ENCODE results near the gene SP8. TPM values are rescaled to one million over a fixed set of nuclear protein-coding genes. Genes with fewer than 3 reads are reported as not detected.

Gene SP8
- total RNA-seq, 1 experiment from 2014 or later, result not detected

DNA sequence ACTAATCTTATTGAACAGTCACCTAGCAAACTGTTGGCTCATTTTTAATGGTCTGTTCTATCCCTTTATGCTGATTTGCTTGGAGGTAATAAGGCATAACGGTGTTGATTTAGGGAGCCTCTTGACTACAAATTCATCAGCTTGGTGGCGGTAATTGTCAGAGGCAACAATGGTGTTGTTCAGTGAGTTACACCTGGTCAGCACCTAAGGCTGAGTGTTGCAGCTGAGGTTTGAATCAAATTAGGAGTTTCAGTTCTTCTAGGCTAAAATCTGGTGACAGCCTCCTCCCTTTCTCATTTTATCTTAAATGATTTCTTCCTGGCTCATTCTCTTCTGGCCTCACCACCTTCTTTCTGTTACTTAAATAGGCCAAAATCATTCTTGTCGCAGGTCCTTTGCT, 42.3 kb upstream of the SP8 start:
- TF ChIP-seq POLR2AphosphoS5 (IDR thresholded peaks at IDR 0.05; ENCODE audit: low read depth, low read length), result no peak
- TF ChIP-seq, protein P1, sequence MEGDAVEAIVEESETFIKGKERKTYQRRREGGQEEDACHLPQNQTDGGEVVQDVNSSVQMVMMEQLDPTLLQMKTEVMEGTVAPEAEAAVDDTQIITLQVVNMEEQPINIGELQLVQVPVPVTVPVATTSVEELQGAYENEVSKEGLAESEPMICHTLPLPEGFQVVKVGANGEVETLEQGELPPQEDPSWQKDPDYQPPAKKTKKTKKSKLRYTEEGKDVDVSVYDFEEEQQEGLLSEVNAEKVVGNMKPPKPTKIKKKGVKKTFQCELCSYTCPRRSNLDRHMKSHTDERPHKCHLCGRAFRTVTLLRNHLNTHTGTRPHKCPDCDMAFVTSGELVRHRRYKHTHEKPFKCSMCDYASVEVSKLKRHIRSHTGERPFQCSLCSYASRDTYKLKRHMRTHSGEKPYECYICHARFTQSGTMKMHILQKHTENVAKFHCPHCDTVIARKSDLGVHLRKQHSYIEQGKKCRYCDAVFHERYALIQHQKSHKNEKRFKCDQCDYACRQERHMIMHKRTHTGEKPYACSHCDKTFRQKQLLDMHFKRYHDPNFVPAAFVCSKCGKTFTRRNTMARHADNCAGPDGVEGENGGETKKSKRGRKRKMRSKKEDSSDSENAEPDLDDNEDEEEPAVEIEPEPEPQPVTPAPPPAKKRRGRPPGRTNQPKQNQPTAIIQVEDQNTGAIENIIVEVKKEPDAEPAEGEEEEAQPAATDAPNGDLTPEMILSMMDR (IDR thresholded peaks at IDR 0.05), result no peak
- no peak for TF ChIP-seq TCF7L2 (IDR thresholded peaks at IDR 0.05; ENCODE audit: low read depth, low read length)
- TF ChIP-seq, protein P2, sequence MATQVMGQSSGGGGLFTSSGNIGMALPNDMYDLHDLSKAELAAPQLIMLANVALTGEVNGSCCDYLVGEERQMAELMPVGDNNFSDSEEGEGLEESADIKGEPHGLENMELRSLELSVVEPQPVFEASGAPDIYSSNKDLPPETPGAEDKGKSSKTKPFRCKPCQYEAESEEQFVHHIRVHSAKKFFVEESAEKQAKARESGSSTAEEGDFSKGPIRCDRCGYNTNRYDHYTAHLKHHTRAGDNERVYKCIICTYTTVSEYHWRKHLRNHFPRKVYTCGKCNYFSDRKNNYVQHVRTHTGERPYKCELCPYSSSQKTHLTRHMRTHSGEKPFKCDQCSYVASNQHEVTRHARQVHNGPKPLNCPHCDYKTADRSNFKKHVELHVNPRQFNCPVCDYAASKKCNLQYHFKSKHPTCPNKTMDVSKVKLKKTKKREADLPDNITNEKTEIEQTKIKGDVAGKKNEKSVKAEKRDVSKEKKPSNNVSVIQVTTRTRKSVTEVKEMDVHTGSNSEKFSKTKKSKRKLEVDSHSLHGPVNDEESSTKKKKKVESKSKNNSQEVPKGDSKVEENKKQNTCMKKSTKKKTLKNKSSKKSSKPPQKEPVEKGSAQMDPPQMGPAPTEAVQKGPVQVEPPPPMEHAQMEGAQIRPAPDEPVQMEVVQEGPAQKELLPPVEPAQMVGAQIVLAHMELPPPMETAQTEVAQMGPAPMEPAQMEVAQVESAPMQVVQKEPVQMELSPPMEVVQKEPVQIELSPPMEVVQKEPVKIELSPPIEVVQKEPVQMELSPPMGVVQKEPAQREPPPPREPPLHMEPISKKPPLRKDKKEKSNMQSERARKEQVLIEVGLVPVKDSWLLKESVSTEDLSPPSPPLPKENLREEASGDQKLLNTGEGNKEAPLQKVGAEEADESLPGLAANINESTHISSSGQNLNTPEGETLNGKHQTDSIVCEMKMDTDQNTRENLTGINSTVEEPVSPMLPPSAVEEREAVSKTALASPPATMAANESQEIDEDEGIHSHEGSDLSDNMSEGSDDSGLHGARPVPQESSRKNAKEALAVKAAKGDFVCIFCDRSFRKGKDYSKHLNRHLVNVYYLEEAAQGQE (IDR thresholded peaks at IDR 0.05; ENCODE audit: insufficient read depth in 1 of 2, low read depth in 2 of 2, low read length in 1 of 2), result no peak
- no peaks in the 10 kb centered on the region for H3K4me1 ChIP-seq (ENCODE audit: control insufficient read depth, insufficient read depth, low read length)
- no peak overlapping the region for H3K27ac ChIP-seq (ENCODE audit: low read length)
- in situ Hi-C loops (cut with HindIII; ENCODE audit: low pct_unique_long_range_greater_than_20kb, low sequenced_read_pairs) (no loop called here), intact Hi-C loops (cut with micrococcal nuclease; ENCODE audit: unreplicated experiment) (no loop called here)
- H3K4me3 ChIP-seq (ENCODE audit: low read depth in 2 of 2, low read length in 2 of 2), result no peak overlapping the region
- CTCF ChIA-PET, result no interaction called here
- DNase-seq (ENCODE audit: low read depth, low spot score) (no peak), ATAC-seq (no peak)
- H3K9me3 ChIP-seq (ENCODE audit: control insufficient read depth, insufficient read depth, low read depth, low read length), result no peaks in the 10 kb centered on the region
- H3K36me3 ChIP-seq (ENCODE audit: control insufficient read depth, insufficient read depth, low read length), result no peaks in the 10 kb centered on the region
- no TSS peak for BruUV-seq (replicated peaks)
- H3K27me3 ChIP-seq (ENCODE audit: control insufficient read depth, insufficient read depth, low read length), result no peaks in the 10 kb centered on the region
- POLR2A ChIA-PET, result no interaction called here

DNA sequence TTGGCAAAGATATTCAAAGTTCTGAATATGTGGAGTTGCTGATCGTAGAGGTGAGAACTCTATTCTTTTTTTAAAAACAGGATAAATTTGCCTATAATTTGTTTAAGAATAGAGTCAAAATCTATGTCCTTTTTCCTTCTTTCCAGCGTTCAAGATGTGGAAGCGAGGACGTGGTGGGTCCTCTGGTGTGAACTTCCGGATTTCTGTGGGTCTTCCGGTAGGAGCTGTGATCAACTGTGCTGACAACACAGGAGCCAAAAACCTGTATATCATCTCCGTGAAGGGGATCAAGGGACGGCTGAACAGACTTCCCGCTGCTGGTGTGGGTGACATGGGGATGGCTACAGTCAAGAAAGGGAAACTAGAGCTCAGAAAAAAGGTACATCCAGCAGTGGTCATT, 40.5 kb upstream of the SP8 start:
- DNase-seq (ENCODE audit: low read depth, low spot score) (no peak), ATAC-seq (no peak)
- H3K27me3 ChIP-seq (ENCODE audit: control insufficient read depth, insufficient read depth, low read length), result no peaks in the 10 kb centered on the region
- in situ Hi-C loops (cut with HindIII; ENCODE audit: low pct_unique_long_range_greater_than_20kb, low sequenced_read_pairs) (no loop called here), intact Hi-C loops (cut with micrococcal nuclease; ENCODE audit: unreplicated experiment) (no loop called here)
- H3K4me3 ChIP-seq (ENCODE audit: low read depth in 2 of 2, low read length in 2 of 2), result no peak overlapping the region
- no peak for TF ChIP-seq POLR2AphosphoS5 (IDR thresholded peaks at IDR 0.05; ENCODE audit: low read depth, low read length)
- TF ChIP-seq SIN3A (IDR thresholded peaks at IDR 0.05; ENCODE audit: borderline replicate concordance, insufficient read depth, low read depth, low read length), result no peak
- TF ChIP-seq, protein P1 (IDR thresholded peaks at IDR 0.05), result no peak
- no peak for TF ChIP-seq TCF7L2 (IDR thresholded peaks at IDR 0.05; ENCODE audit: low read depth, low read length)
- TF ChIP-seq, protein P2 (IDR thresholded peaks at IDR 0.05; ENCODE audit: insufficient read depth in 1 of 2, low read depth in 2 of 2, low read length in 1 of 2), result no peak
- no TSS peak for BruUV-seq (replicated peaks)
- ChIA-PET POLR2A (no interaction called here), CTCF (no interaction called here)
- H3K36me3 ChIP-seq (ENCODE audit: control insufficient read depth, insufficient read depth, low read length), result no peaks in the 10 kb centered on the region
- H3K27ac ChIP-seq (ENCODE audit: low read length), result no peak overlapping the region
- H3K4me1 ChIP-seq (ENCODE audit: control insufficient read depth, insufficient read depth, low read length), result no peaks in the 10 kb centered on the region
- no peaks in the 10 kb centered on the region for H3K9me3 ChIP-seq (ENCODE audit: control insufficient read depth, insufficient read depth, low read depth, low read length)
